DOHH2 (cell line): ENCODE data around the gene CRLF2.

Experiments
- EZH2phosphoT487 ChIP-seq: fragments of 200-600 bp; sonication (generic); IDR thresholded peaks from 2 replicates; pipeline ENCODE4 v1.6.1; 2017; ENCODE audit warnings: borderline replicate concordance, mild to moderate bottlenecking, antibody characterized with exemption, low read length, moderate library complexity, mixed read lengths
- TF ChIP-seq, protein P1 (sequence below): fragments of 200-600 bp; sonication (generic); IDR thresholded peaks from one replicate; pipeline ENCODE4 v1.5.1; 2014; ENCODE audit warnings: antibody characterized with exemption, mild to moderate bottlenecking, low read depth, low read length; ENCODE audit not compliant: poor library complexity, severe bottlenecking

DNA sequence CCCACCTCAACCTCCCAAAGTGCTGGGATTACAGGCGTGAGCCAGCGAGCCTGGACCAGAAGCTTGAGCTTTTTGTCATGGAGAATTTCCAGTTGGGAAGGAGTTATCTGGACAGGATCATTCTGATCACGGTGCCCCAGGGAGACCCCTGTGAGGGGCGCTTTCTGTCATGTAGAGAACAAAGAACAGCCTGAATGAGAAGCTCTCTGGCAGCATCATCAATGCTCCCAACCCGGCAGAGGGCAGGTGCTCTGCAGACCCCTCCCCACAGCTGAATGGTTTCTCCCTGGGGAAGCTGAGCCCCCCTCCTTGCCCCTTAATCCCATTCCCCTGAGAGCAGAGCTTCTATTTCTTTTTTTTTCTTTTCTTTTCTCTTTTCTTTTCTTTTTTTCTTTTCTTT, 48.8 kb upstream of the CRLF2 start:
- TF ChIP-seq, protein P1, sequence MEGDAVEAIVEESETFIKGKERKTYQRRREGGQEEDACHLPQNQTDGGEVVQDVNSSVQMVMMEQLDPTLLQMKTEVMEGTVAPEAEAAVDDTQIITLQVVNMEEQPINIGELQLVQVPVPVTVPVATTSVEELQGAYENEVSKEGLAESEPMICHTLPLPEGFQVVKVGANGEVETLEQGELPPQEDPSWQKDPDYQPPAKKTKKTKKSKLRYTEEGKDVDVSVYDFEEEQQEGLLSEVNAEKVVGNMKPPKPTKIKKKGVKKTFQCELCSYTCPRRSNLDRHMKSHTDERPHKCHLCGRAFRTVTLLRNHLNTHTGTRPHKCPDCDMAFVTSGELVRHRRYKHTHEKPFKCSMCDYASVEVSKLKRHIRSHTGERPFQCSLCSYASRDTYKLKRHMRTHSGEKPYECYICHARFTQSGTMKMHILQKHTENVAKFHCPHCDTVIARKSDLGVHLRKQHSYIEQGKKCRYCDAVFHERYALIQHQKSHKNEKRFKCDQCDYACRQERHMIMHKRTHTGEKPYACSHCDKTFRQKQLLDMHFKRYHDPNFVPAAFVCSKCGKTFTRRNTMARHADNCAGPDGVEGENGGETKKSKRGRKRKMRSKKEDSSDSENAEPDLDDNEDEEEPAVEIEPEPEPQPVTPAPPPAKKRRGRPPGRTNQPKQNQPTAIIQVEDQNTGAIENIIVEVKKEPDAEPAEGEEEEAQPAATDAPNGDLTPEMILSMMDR = no peak
- TF ChIP-seq EZH2phosphoT487 = no peak
